OCI-LY1 (cell line): Measurements from ENCODE around the gene ASPDH.

Experiments
- EZH2 ChIP-seq: fragments of 200-600 bp; sonication (generic), shearing (Covaris generic); IDR thresholded peaks from 2 replicates; pipeline ENCODE4 v1.8.0; 2017; ENCODE audit warnings: borderline replicate concordance, mixed run types, mild to moderate bottlenecking, antibody characterized with exemption, low read length, moderate library complexity, mixed read lengths
- TF ChIP-seq, protein P1 (sequence below): fragments of 200-600 bp; sonication (generic), shearing (Covaris generic); IDR thresholded peaks from 2 replicates; pipeline ENCODE4 v1.5.1; 2017; ENCODE audit warnings: mild to moderate bottlenecking, antibody characterized with exemption, low read length, moderate library complexity, mixed read lengths

DNA sequence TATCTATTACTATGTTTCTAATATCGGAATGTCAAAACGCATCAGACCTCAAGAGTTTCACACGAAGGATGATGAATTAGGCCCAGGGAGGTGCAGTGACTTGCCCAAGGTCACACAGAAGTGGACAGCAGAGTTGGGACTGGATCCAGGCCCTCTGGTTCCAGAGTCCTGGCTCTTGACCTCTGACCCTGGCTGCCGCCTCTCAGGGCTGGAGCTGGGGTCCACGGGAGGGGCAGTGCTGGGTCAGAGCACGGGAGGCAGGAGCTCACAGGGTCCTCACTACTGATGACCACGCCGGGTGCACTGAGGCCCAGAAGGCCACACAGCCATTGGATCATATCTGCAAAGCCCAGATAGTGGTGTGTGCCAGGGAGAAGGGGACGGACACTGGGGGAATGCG lies 9.2 kb upstream of the ASPDH start:
- TF ChIP-seq, protein P1, sequence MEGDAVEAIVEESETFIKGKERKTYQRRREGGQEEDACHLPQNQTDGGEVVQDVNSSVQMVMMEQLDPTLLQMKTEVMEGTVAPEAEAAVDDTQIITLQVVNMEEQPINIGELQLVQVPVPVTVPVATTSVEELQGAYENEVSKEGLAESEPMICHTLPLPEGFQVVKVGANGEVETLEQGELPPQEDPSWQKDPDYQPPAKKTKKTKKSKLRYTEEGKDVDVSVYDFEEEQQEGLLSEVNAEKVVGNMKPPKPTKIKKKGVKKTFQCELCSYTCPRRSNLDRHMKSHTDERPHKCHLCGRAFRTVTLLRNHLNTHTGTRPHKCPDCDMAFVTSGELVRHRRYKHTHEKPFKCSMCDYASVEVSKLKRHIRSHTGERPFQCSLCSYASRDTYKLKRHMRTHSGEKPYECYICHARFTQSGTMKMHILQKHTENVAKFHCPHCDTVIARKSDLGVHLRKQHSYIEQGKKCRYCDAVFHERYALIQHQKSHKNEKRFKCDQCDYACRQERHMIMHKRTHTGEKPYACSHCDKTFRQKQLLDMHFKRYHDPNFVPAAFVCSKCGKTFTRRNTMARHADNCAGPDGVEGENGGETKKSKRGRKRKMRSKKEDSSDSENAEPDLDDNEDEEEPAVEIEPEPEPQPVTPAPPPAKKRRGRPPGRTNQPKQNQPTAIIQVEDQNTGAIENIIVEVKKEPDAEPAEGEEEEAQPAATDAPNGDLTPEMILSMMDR = no peak
- no peak for TF ChIP-seq EZH2
